Nephron (organoid): ENCODE results near the gene RBM12.

ENCODE experiments used
- H3K27ac Mint-ChIP-seq, 3 experiments: 2 replicates each; pipeline ENCODE4 v1.8.0; 2020; ENCODE audit warnings: mixed read lengths in 3 of 3, mild to moderate bottlenecking in 2 of 3, moderate library complexity in 1 of 3
- H3K27me3 Mint-ChIP-seq: 2 replicates; pipeline ENCODE4 v1.8.0; 2021; ENCODE audit warnings: low read depth, mild to moderate bottlenecking, moderate library complexity, mixed read lengths
- H3K36me3 Mint-ChIP-seq: 2 replicates; pipeline ENCODE4 v1.8.0; 2020; ENCODE audit warnings: low read depth, mixed read lengths
- H3K4me1 Mint-ChIP-seq: 2 replicates; pipeline ENCODE4 v1.8.0; 2020; ENCODE audit warnings: mixed read lengths
- H3K4me3 Mint-ChIP-seq, 3 experiments: 2 replicates each; pipeline ENCODE4 v1.8.0; 2020; ENCODE audit warnings: mild to moderate bottlenecking in 3 of 3, mixed read lengths in 3 of 3, moderate library complexity in 2 of 3
- H3K9me3 Mint-ChIP-seq: 2 replicates; pipeline ENCODE4 v1.8.0; 2020; ENCODE audit warnings: mixed read lengths
- TF ChIP-seq, protein P1 (sequence below), 3 experiments: fragments of 200-600 bp; sonication (generic); IDR thresholded peaks; one replicate each; pipeline ENCODE4 v1.5.0; 2021; ENCODE audit warnings: antibody characterized with exemption in 3 of 3; ENCODE audit not compliant: unreplicated experiment in 3 of 3

The RBM12 gene

DNA sequence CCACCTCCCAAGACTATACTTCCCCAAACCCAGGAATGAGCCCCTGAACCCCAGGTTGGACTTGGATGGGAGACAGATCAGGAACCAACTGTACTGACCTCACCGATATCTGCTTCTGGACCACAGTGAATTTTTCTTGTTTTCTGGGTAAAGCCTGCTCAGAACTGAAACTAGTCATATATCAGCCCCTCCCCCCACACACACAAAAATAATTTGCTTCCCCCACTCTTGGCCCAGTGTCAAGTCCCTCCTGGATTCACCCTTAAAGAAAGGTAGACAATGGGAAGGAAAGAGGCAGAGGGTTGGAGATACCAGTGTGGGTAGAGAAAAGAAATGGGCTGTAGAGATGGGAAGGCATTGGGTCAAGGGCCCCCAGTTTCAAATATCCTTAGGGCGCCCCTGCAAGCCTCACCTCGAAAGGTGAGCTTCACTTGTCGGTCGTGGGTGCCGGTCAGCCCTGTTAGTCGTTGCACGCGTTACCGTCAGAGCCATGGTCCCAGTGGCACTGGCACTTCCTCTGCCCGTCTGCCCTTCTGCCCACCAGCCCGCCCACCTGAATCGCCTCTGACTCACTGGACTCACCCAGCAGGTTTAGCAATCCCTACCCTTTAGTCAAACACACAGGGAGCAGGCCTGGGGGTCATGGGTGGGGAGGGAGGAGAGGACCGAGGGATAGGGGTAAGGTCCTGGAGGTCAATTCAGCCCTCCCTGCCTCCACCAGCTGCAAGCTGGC is 57.5 kb downstream of the RBM12 start:
- Mint-ChIP-seq H3K9me3 (no peaks in the 10 kb centered on the region), H3K4me3 (no peak overlapping the region), H3K27me3 (peaks cover 18% of the 10 kb centered on the region), H3K4me1 (no peaks in the 10 kb centered on the region), H3K36me3 (no peaks in the 10 kb centered on the region), H3K27ac (no peak overlapping the region)
- TF ChIP-seq, protein P1, sequence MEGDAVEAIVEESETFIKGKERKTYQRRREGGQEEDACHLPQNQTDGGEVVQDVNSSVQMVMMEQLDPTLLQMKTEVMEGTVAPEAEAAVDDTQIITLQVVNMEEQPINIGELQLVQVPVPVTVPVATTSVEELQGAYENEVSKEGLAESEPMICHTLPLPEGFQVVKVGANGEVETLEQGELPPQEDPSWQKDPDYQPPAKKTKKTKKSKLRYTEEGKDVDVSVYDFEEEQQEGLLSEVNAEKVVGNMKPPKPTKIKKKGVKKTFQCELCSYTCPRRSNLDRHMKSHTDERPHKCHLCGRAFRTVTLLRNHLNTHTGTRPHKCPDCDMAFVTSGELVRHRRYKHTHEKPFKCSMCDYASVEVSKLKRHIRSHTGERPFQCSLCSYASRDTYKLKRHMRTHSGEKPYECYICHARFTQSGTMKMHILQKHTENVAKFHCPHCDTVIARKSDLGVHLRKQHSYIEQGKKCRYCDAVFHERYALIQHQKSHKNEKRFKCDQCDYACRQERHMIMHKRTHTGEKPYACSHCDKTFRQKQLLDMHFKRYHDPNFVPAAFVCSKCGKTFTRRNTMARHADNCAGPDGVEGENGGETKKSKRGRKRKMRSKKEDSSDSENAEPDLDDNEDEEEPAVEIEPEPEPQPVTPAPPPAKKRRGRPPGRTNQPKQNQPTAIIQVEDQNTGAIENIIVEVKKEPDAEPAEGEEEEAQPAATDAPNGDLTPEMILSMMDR (IDR thresholded peaks at IDR 0.05; ENCODE audit: unreplicated experiment in 3 of 3): no peak

DNA sequence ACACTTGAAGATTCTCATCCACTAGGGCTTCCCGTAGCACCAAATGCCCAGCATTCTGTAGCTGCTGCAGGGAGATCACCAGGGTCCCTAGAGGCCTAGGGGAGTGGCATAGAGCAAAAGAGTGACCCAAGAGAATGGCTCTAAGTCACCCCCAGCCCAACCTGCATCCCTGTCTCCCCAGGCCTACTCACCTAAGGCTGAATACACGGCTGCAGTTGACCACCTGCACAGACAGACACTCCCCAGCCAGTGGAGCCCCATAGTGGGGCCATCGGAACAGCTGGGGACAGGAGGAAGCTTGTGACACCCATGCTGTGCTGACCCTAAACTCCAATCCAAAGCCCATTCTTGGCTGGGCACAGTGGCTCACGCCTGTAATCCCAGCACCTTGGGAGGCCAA is 58.6 kb downstream of the RBM12 start:
- Mint-ChIP-seq H3K36me3 (no peaks in the 10 kb centered on the region), H3K27ac (no peak overlapping the region), H3K4me3 (no peak overlapping the region), H3K27me3 (peaks cover 26% of the 10 kb centered on the region), H3K4me1 (no peaks in the 10 kb centered on the region), H3K9me3 (no peaks in the 10 kb centered on the region)
- TF ChIP-seq, protein P1 (IDR thresholded peaks at IDR 0.05; ENCODE audit: unreplicated experiment in 3 of 3): no peak

DNA sequence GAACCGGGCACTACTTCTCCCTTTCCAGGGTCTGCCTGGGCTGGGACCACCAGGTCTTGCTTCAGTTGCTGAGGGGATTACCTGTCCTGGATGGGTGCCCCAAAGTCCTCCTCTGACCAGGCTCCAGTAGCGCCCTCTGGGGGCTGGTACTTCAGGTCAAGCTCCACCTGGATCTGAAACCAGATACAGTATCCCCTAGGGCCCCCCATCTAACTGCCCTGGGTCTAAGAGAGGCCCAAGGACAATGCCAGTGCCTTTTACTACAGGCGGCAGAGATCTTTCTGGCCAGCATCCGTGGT is 60.3 kb downstream of the RBM12 start:
- Mint-ChIP-seq H3K36me3 (no peaks in the 10 kb centered on the region), H3K4me3 (no peak overlapping the region), H3K9me3 (no peaks in the 10 kb centered on the region), H3K4me1 (no peaks in the 10 kb centered on the region), H3K27me3 (peaks cover 44% of the 10 kb centered on the region), H3K27ac (no peak overlapping the region)
- TF ChIP-seq, protein P1 (IDR thresholded peaks at IDR 0.05; ENCODE audit: unreplicated experiment in 3 of 3): no peak

DNA sequence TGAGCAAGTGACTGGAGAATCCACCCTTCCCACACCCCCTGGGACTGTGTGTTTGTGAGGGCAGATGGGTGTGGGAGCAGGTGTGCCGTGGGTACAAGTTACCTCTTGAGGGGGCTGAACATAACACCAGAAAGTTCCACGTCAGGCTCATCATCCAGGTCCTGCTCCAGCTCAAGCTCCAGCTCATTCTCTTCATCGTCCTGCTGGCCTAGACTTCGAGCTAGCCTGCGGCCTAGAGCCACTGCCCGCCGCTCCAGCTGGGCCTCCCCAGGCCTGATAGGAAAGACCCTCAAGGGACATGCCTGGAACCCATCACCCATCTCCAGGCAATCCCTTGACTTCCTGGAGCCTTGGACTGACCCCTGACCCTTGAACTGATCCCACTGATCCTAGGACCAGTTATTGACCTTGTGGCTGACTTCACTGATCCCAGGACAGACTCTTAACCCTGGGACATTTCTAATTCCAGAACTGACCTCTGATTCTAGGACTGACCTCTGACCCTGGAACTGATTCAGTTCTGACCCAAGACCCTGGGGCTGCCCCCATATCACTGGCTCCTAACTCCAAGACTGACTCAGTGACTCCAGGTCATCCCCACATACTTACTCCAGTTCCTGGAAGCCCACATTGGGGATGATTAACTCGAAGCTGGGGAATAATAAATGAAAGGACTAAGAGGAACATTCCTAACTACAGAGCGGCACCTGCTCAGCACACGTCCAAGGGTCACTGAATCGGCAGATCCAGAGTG is 60.8 kb downstream of the RBM12 start:
- H3K27ac Mint-ChIP-seq: no peak overlapping the region

GRCh38 chr20:35602851-35603495 is 61.7 kb downstream of the RBM12 start:
- peaks cover 55% of the 10 kb centered on the region for H3K27me3 Mint-ChIP-seq
- no peaks in the 10 kb centered on the region for H3K4me1 Mint-ChIP-seq
- H3K36me3 Mint-ChIP-seq: no peaks in the 10 kb centered on the region
- H3K9me3 Mint-ChIP-seq: no peaks in the 10 kb centered on the region
- TF ChIP-seq, protein P1 (IDR thresholded peaks at IDR 0.05; ENCODE audit: unreplicated experiment in 3 of 3): no peak
- H3K27ac Mint-ChIP-seq: peak overlapping the region in 1 of 3 experiments; percentile 47
- peak overlapping the region in 2 of 3 experiments; percentile 19 to 61 for H3K4me3 Mint-ChIP-seq

More for the DNA sequence above, 60.8 kb downstream of the RBM12 start:
- Mint-ChIP-seq H3K4me1 (no peaks in the 10 kb centered on the region), H3K36me3 (no peaks in the 10 kb centered on the region), H3K27me3 (peaks cover 48% of the 10 kb centered on the region), H3K4me3 (peak overlapping the region in 1 of 3 experiments; percentile 46), H3K9me3 (no peaks in the 10 kb centered on the region)
- TF ChIP-seq, protein P1 (IDR thresholded peaks at IDR 0.05; ENCODE audit: unreplicated experiment in 3 of 3): no peak
